Thymus (tissue), 11 donors: ENCODE results near the gene RFX6. TPM values are rescaled to one million over a fixed set of nuclear protein-coding genes. Genes with fewer than 3 reads are reported as not detected.

ENCODE experiments used
- DNase-seq, 9 donors: peaks; one replicate each; pipeline ENCODE4 v3.0.0-alpha.2; 2013; ENCODE audit warnings: low spot score in 9 of 9, low read depth in 6 of 9, missing footprints in 1 of 9
- H3K27ac ChIP-seq, 2 donors: one replicate each; pipeline ENCODE4 v1.5.1; 2013; ENCODE audit warnings: control low read depth in 1 of 2, low read depth in 1 of 2, low read length in 1 of 2, mild to moderate bottlenecking in 1 of 2, moderate library complexity in 1 of 2
- H3K27me3 ChIP-seq, 2 donors: one replicate each; pipeline ENCODE4 v1.5.1; 2013; ENCODE audit warnings: low read length in 1 of 2; ENCODE audit not compliant: control insufficient read depth in 2 of 2, insufficient read depth in 1 of 2
- H3K36me3 ChIP-seq, 2 donors: one replicate each; pipeline ENCODE4 v1.5.1; 2013; ENCODE audit warnings: low read length in 1 of 2, mild to moderate bottlenecking in 1 of 2, moderate library complexity in 1 of 2; ENCODE audit not compliant: control insufficient read depth in 2 of 2, insufficient read depth in 2 of 2
- H3K4me1 ChIP-seq, 2 donors: one replicate each; pipeline ENCODE4 v1.5.1; 2013; ENCODE audit warnings: low read length in 2 of 2; ENCODE audit not compliant: control insufficient read depth in 2 of 2, insufficient read depth in 2 of 2
- H3K4me3 ChIP-seq, 2 donors: one replicate each; pipeline ENCODE4 v1.5.1; 2013; ENCODE audit warnings: low read length in 2 of 2, control low read depth in 1 of 2, mild to moderate bottlenecking in 1 of 2
- H3K9me3 ChIP-seq, 2 donors: one replicate each; pipeline ENCODE4 v1.5.1; 2013; ENCODE audit warnings: low read length in 1 of 2, mild to moderate bottlenecking in 1 of 2; ENCODE audit not compliant: control insufficient read depth in 2 of 2, insufficient read depth in 1 of 2
- WGBS: extraction: QIAGEN DNeasy Blood & Tissue Kit; methylation state at CpG from one replicate; pipeline ENCODE4 v1.1.7; 2013; 5-methylcytosine and 5-hydroxymethylcytosine counted together
- polyA plus RNA-seq: library from polyadenylated mRNA; stranded (reverse); fragments of 200-250 nt; gene quantifications from one replicate; pipeline ENCODE4 v1.2.3, GENCODE V29; 2013
- total RNA-seq: library from RNA; stranded (reverse); fragments of 120-200 nt; gene quantifications from one replicate; pipeline ENCODE4 v1.2.4, GENCODE V29; 2013
- donor health status: healthy.

The RFX6 gene
- total and polyA plus RNA-seq, 2 donors, result 0.05 TPM; not detected in 1

DNA sequence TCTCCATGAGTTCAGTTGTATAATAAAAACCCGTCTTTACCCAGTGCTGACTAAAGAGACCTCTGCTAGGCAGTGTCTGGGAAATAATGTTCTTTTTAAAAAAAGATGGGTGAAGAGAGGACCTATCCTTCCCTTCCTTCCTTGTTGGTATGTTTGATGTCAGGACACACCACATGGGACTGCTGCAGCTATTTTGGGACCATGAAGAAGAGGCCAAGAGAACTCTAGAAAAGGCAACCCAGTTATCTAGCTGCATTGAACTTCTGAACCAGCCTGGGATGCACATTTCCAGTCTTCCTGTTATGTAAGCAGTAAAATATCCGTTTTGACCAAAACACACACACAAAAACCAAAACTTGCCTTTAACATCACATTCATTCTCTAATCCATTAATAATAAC lies 77.3 kb downstream of the RFX6 start:
- 58% methylated on average over 2 of the region's 2 CpGs for WGBS
- no peaks in the 10 kb centered on the region for H3K4me1 ChIP-seq
- no peak overlapping the region for H3K27ac ChIP-seq
- H3K9me3 ChIP-seq, result no peaks in the 10 kb centered on the region
- no peaks in the 10 kb centered on the region for H3K36me3 ChIP-seq
- H3K27me3 ChIP-seq, result no peaks in the 10 kb centered on the region
- H3K4me3 ChIP-seq, result no peak overlapping the region
- no peak for DNase-seq

DNA sequence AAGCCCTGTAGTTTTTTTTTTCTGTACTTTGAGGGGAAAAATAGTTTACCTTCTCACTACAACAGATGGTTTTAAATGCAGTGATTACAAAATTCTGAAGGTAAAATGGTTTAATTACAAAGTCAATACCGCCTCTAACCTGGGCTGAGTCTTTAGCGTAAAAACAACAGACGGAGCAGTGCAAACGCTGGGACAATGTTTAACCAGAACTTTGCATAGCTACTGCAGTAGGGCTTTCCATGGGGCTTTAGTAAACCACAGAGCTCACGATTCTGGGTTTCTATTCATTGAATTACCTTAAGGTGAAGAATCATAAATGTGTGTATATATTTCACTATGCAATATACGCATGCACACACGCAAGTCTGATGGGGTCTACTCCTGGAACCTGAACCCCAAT lies 77.9 kb downstream of the RFX6 start:
- no peaks in the 10 kb centered on the region for H3K9me3 ChIP-seq
- H3K36me3 ChIP-seq, result no peaks in the 10 kb centered on the region
- H3K4me3 ChIP-seq, result no peak overlapping the region
- H3K27ac ChIP-seq, result no peak overlapping the region
- 87% methylated on average over 7 of the region's 7 CpGs for WGBS
- DNase-seq, result no peak
- H3K4me1 ChIP-seq, result no peaks in the 10 kb centered on the region
- H3K27me3 ChIP-seq, result no peaks in the 10 kb centered on the region

DNA sequence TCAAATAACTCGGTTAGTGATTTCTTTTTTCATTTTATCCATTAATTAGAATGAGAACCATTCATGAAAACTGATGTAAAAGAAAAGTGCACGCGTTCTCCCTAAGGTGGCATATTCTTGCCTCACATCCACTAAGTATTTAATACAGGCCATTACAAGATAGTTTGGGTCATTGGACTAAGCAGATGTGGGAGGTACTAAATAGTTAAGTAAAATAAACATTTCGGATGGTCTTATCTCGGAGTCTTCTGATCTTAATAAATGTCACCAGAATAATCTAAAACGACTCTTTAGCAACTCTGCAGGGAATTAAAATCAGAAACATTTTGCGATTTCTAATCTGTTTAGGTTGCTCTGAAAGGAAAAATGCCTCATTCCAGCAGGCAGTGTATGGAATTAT lies 78.7 kb downstream of the RFX6 start:
- WGBS, result 85% methylated on average over 7 of the region's 7 CpGs
- no peaks in the 10 kb centered on the region for H3K36me3 ChIP-seq
- no peak overlapping the region for H3K27ac ChIP-seq
- H3K4me3 ChIP-seq, result no peak overlapping the region
- H3K27me3 ChIP-seq, result no peaks in the 10 kb centered on the region
- H3K9me3 ChIP-seq, result no peaks in the 10 kb centered on the region
- no peak for DNase-seq
- no peaks in the 10 kb centered on the region for H3K4me1 ChIP-seq

DNA sequence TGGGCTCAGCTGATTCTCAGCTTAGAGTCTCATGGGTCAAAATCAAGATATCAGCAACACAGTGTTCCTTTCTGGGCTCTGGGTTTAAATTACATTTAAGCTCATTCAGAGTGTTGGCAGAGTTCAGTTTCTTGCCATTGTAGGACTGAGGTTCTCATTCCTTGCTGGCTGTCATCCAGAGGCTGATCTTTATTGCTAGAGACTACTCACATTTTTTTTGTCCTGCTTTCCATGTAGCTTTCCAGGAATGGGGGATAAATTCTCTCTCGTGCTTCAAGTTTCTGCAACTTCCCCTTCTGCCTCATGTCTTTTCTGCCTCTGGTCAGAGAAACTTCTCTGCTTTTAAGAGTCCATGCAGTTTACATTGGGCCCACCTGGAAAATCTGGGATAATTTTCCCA lies 86.9 kb downstream of the RFX6 start:
- Histone ChIP-seq H3K4me3 (no peak overlapping the region), H3K9me3 (no peaks in the 10 kb centered on the region), H3K4me1 (no peaks in the 10 kb centered on the region), H3K27me3 (no peaks in the 10 kb centered on the region), H3K36me3 (no peaks in the 10 kb centered on the region), H3K27ac (no peak overlapping the region)
- WGBS, result 18% methylated on average over 1 of the region's 1 CpG
- no peak for DNase-seq

DNA sequence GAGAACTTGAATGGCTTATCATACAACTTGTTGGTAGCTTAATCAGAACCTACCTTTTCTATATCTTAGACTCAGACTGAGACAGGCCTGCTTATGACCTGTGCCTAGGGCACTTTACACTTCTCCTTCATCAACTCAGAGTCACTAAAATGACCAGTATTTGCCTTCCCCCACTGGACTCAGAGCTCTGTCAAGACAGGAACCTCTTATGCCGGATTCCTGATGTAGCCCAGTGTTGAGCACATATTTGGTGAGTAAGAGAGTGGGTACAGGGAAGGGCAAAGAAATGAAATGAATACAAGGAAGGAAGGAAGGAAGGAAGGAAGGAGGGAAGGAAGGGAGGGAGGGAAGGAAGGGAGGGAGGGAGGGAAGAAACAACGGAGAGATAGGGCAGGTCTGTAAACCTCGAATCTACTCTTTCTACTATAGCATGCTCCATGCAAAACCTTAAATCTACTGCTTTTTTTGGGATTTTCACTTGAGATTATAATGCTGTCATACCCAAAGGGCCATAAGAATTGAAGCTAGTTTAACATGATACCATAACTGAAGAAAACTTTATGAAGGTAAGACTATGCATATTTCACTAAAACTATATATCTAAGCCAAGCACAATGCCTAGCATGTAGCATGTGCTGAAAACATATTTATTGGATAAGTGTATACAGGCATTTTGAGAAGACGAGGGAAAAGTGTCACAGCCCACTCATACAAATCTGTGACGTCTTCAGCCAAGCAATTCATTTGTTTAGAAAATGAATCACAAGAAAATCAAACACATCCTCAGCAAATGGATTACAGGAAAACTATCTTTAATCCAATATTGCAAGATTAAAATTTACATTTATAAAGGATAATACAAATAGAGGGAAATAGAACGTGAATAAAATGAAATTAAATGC lies 89.9 kb downstream of the RFX6 start:
- whole genome bisulfite sequencing, result 74% methylated on average over 6 of the region's 6 CpGs
- DNase-seq, result no peak

DNA sequence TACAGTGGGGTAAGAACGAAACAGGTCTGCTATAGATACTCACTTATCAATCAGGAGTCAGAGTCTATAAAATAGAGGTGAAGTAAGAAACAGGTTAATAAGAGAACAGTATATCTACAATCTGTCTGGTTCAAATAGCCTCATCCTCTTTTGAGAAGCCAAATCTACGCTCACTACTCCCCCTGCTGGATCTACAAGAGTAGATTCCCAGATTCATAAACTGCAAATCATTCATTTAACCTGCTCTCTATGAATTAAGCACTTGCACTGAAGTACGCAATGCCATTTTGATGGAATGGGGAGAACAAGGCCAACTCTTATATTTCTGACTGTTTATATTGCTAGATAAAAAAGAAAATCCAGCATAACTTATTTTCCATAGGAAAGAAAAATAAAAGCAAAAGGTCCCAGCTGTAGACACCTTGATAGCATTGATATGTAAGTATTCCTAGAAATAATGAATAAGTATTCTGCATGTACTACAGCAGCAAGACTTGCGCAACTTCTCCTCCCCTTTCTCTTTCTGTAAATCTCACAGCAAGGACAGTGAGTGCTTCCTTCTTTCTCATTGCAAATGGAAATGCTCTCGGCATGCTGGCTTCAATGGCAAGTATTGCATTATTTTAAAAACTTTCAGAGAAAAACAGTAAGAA lies 92.3 kb downstream of the RFX6 start:
- Histone ChIP-seq H3K27ac (no peak overlapping the region), H3K4me1 (no peaks in the 10 kb centered on the region), H3K4me3 (no peak overlapping the region), H3K9me3 (no peaks in the 10 kb centered on the region), H3K27me3 (no peaks in the 10 kb centered on the region), H3K36me3 (no peaks in the 10 kb centered on the region)
- 30% methylated on average over 5 of the region's 5 CpGs for WGBS
- peak in 6 of 9 donors; percentile 8 to 45 (median 22) for DNase-seq

More for the DNA sequence above, 89.9 kb downstream of the RFX6 start:
- no peaks in the 10 kb centered on the region for H3K9me3 ChIP-seq
- H3K36me3 ChIP-seq, result no peaks in the 10 kb centered on the region
- no peak overlapping the region for H3K4me3 ChIP-seq
- no peaks in the 10 kb centered on the region for H3K27me3 ChIP-seq
- no peaks in the 10 kb centered on the region for H3K4me1 ChIP-seq
- no peak overlapping the region for H3K27ac ChIP-seq

DNA sequence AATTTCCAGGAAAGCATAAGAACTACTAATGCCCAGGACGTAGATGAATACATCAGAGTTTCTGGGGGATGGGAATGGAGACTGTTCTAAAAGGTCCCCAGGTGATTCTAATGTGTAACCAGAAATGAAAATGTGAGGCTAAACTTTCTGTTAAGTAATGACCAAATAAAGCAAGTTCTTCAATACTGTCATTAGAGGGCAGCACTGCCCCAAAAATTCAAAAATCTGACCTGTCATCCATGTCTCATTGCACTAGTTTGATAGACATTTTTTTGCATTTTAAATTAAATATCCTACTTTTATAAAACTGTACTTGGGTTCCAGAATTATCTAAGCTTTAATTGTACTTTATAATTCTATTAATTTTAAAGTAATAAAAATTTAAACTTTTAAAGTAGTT lies 94.9 kb downstream of the RFX6 start:
- 0% methylated on average over 1 of the region's 1 CpG for WGBS

DNA sequence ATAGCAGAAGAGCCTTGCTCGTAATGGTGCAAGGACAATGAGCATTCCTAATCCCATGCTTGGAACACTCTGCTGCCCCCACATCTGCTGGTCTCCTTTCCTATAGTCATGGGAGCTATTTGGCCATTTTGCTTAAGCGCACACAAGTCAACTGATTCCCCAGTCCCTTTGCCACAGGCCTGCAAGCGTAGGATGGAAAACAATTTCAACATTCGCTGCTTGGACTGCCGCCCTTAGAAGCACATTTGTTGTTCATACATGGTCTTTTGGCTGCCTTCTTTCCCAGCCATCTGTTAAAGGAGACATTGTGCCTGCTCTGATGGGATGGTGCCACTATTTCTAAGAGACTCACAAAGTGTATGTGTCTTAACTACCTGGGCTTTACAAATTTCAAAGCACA lies 96.9 kb downstream of the RFX6 start:
- Histone ChIP-seq H3K4me1 (no peaks in the 10 kb centered on the region), H3K9me3 (no peaks in the 10 kb centered on the region), H3K27ac (no peak overlapping the region), H3K4me3 (no peak overlapping the region), H3K36me3 (no peaks in the 10 kb centered on the region), H3K27me3 (no peaks in the 10 kb centered on the region)
- whole genome bisulfite sequencing, result 91% methylated on average over 5 of the region's 5 CpGs
- no peak for DNase-seq

More for the DNA sequence above, 94.9 kb downstream of the RFX6 start:
- Histone ChIP-seq H3K4me3 (no peak overlapping the region), H3K36me3 (no peaks in the 10 kb centered on the region), H3K27me3 (no peaks in the 10 kb centered on the region), H3K27ac (no peak overlapping the region), H3K4me1 (no peaks in the 10 kb centered on the region), H3K9me3 (no peaks in the 10 kb centered on the region)
- DNase-seq, result peak in 4 of 9 donors; percentile 4 to 28 (median 8)

DNA sequence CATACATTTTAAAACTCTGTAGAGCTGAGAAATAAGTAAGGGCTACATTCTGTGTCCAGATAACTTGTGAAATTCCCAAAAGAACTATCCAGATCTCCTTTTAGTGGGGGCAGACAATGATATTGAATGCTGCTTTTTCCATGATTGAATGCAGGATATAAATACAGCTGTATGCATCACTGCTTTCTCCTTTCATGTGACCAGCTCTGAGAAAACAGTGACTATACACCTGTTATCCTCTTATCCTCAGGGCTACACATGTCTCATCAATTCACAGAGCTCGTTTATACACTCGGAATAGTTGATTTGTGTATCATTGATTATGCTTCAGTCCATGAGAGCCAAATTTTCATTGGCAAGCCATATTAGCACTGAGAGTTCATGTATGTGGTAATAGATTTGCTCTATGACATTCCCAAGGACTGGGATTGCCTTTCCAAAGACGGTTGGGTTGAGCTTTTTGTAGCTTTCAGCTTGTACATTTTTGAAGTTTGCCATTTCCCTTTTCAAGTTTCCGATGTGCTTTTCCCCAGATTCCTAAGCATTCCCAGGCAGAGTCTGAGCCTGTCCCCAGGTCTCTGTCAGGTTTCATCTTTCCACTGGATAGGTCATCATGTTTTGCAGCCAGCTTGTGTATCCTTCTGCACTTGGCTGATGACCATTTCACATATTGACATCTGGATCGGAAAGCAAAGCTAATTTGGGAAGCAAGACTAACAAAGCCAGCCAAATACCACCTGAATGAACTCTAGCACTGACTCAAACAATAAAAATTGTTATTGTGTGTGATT lies 97.7 kb downstream of the RFX6 start:
- H3K27ac ChIP-seq, result no peak overlapping the region
- 87% methylated on average over 5 of the region's 5 CpGs for WGBS
- H3K4me3 ChIP-seq, result no peak overlapping the region
- H3K27me3 ChIP-seq, result no peaks in the 10 kb centered on the region
- H3K36me3 ChIP-seq, result no peaks in the 10 kb centered on the region
- no peaks in the 10 kb centered on the region for H3K9me3 ChIP-seq
- no peaks in the 10 kb centered on the region for H3K4me1 ChIP-seq
- DNase-seq, result no peak
